HepG2 (cell line): ENCODE data around the gene CKB. TPM values are rescaled to one million over a fixed set of nuclear protein-coding genes. Genes with fewer than 3 reads are reported as not detected.

ENCODE experiments used
- AGO1 ChIP-seq: fragments of 200-400 bp; formaldehyde crosslinking; IDR thresholded peaks from 2 replicates; pipeline ENCODE4 v1.6.1; 2017; ENCODE audit warnings: mild to moderate bottlenecking, low read depth, low read length, moderate library complexity; ENCODE audit not compliant: poor library complexity, severe bottlenecking
- KDM2A ChIP-seq: sonication (generic); formaldehyde crosslinking; IDR thresholded peaks from 2 replicates; pipeline ENCODE4 v1.4.0; 2020; ENCODE audit warnings: low read depth, missing genetic modification reagents, borderline replicate concordance
- KDM3A ChIP-seq: IDR thresholded peaks from 2 replicates; pipeline ENCODE4 v1.6.1; 2018; ENCODE audit warnings: low read depth, missing compliant biosample characterization
- MIXL1 ChIP-seq: IDR thresholded peaks from 2 replicates; pipeline ENCODE4 v1.6.1; 2016
- RELA ChIP-seq: sonication (generic); formaldehyde crosslinking; IDR thresholded peaks from 2 replicates; pipeline ENCODE4 v1.4.0; 2020; ENCODE audit warnings: missing genetic modification reagents
- SIX1 ChIP-seq: sonication (generic); formaldehyde crosslinking; IDR thresholded peaks from 2 replicates; pipeline ENCODE4 v1.4.0; 2020; ENCODE audit warnings: missing genetic modification reagents, borderline replicate concordance
- SMC3 ChIP-seq: IDR thresholded peaks from 2 replicates; pipeline ENCODE4 v1.6.1; 2011; ENCODE audit warnings: low read length, improper control_type of control experiment
- SNAPC2 ChIP-seq: sonication (generic); formaldehyde crosslinking; IDR thresholded peaks from 2 replicates; pipeline ENCODE4 v1.8.1; 2022; ENCODE audit warnings: mild to moderate bottlenecking, missing genetic modification reagents
- SP4 ChIP-seq: sonication (generic); formaldehyde crosslinking; IDR thresholded peaks from 2 replicates; pipeline ENCODE4 v1.8.1; 2023; ENCODE audit warnings: mild to moderate bottlenecking, missing genetic modification reagents
- ZIK1 ChIP-seq: sonication (generic); formaldehyde crosslinking; IDR thresholded peaks from 2 replicates; pipeline ENCODE4 v1.5.0; 2020; ENCODE audit warnings: mild to moderate bottlenecking, low read depth, missing genetic modification reagents, borderline replicate concordance
- ZMYM4 ChIP-seq: sonication (generic); formaldehyde crosslinking; IDR thresholded peaks from 2 replicates; pipeline ENCODE4 v1.8.1; 2023; ENCODE audit warnings: mild to moderate bottlenecking, missing genetic modification reagents
- ZNF24 ChIP-seq: fragments of 450-650 bp; IDR thresholded peaks from 2 replicates; pipeline ENCODE4 v1.6.1; 2017; ENCODE audit warnings: antibody characterized with exemption, mild to moderate bottlenecking
- ZNF563 ChIP-seq: sonication (generic); formaldehyde crosslinking; IDR thresholded peaks from 2 replicates; pipeline ENCODE4 v1.8.0; 2022; ENCODE audit warnings: mild to moderate bottlenecking, moderate library complexity, missing genetic modification reagents
- polyA plus RNA-seq, 8 experiments: library from polyadenylated mRNA; depleted of rRNA in 3 of 8; stranded (reverse) in 7 of 8; unstranded in 1 of 8; fragments of >200 nt; fragmentation: Illumina TruSeq in 4 of 8; extraction: Trizol in 4 of 8; gene quantifications; 2 replicates each; pipeline versions ENCODE4 v1.2.1 to v1.2.3, GENCODE V29; 2011 to 2016; ENCODE audit warnings: low read depth in 4 of 8, missing spikeins in 1 of 8, mixed read lengths in 1 of 8; ENCODE audit not compliant: insufficient read depth in 1 of 8
- total RNA-seq, 5 experiments: library from RNA; depleted of rRNA; stranded (reverse); fragments of >200 nt; fragmentation: Illumina TruSeq; extraction: Trizol; gene quantifications; 2 replicates each; pipeline ENCODE4 v1.2.3, GENCODE V29; 2016; ENCODE audit warnings: low read depth in 1 of 5
- TF ChIP-seq, protein P1 (sequence below), 2 experiments: sonication (generic) in 1 of 2; formaldehyde crosslinking in 1 of 2; IDR thresholded peaks; 2 replicates each; pipeline versions ENCODE4 v1.4.0 to v1.6.1; 2018 to 2020; ENCODE audit warnings: missing genetic modification reagents in 2 of 2, borderline replicate concordance in 1 of 2, low read depth in 1 of 2, mild to moderate bottlenecking in 1 of 2, missing biosample characterization in 1 of 2
- TF ChIP-seq, protein P2 (sequence below): sonication (generic); formaldehyde crosslinking; IDR thresholded peaks from 2 replicates; pipeline ENCODE4 v1.9.0; 2022; ENCODE audit warnings: missing genetic modification reagents, mild to moderate bottlenecking, borderline replicate concordance
- TF ChIP-seq, protein P3 (sequence below): sonication (generic); formaldehyde crosslinking; IDR thresholded peaks from one replicate; pipeline ENCODE4 v1.5.1; 2020; ENCODE audit warnings: mild to moderate bottlenecking, missing genetic modification reagents; ENCODE audit errors: not compliant biosample characterization

Gene CKB
- total and polyA plus RNA-seq, 2 of the 13 experiments (the other 11 are each of a cell fraction or from before 2014, with no cell fraction given) = 82.3 to 217 TPM

DNA sequence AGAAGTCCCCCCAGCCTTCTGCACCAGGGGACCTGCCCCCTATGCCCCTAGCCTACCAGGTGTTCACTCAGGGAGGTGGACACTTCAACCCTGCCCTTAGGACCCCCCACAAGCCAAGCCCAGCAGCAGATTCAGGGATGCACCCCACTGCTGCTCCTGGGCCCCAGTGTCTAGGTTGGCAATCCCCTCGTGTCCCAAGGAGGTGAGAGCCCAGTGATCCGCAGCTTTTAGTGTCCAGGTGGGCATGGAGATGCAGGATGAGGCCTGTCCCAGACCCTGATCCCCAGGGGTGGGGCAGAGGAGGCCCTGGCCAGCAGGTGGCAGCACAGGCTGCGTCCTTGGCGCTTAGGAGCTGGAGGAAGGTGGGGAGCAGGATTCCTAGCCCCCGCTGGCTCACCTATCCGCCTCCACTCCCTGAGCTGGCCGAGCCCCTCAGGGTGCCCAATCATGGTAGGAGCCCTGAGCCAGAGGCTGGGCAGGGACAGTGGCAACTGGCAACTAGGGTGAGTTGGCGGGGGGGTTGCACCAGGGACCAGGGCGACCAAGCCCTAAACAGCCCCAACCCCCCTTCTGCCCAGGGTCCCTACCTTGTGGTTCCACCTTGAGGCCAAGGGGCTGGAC lies 4.1 kb downstream of the CKB start (continued):
- TF ChIP-seq SMC3 = peak; percentile 48; the same call in 1 of the 2 replicates
- TF ChIP-seq, protein P1, sequence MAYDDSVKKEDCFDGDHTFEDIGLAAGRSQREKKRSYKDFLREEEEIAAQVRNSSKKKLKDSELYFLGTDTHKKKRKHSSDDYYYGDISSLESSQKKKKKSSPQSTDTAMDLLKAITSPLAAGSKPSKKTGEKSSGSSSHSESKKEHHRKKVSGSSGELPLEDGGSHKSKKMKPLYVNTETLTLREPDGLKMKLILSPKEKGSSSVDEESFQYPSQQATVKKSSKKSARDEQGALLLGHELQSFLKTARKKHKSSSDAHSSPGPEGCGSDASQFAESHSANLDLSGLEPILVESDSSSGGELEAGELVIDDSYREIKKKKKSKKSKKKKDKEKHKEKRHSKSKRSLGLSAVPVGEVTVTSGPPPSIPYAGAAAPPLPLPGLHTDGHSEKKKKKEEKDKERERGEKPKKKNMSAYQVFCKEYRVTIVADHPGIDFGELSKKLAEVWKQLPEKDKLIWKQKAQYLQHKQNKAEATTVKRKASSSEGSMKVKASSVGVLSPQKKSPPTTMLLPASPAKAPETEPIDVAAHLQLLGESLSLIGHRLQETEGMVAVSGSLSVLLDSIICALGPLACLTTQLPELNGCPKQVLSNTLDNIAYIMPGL (CRISPR knock-in tag; IDR thresholded peaks at IDR 0.05; ENCODE audit: borderline replicate concordance in 1 of 2, low read depth in 1 of 2) = peak; percentile 51 to 53; a peak in 1 of 4 replicates
- TF ChIP-seq, protein P2, sequence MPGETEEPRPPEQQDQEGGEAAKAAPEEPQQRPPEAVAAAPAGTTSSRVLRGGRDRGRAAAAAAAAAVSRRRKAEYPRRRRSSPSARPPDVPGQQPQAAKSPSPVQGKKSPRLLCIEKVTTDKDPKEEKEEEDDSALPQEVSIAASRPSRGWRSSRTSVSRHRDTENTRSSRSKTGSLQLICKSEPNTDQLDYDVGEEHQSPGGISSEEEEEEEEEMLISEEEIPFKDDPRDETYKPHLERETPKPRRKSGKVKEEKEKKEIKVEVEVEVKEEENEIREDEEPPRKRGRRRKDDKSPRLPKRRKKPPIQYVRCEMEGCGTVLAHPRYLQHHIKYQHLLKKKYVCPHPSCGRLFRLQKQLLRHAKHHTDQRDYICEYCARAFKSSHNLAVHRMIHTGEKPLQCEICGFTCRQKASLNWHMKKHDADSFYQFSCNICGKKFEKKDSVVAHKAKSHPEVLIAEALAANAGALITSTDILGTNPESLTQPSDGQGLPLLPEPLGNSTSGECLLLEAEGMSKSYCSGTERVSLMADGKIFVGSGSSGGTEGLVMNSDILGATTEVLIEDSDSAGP (CRISPR knock-in tag) = peak; percentile 73; the same call in 1 of the 2 replicates
- no peak for TF ChIP-seq KDM3A
- TF ChIP-seq SIX1 (CRISPR knock-in tag) = no peak
- 0 out of 2 replicates have a peak, but pooled peaks have one; percentile 61 for TF ChIP-seq SNAPC2
- TF ChIP-seq ZNF24 = no peak
- peak; percentile 87 for TF ChIP-seq AGO1
- TF ChIP-seq RELA = no peak
- TF ChIP-seq, protein P3, sequence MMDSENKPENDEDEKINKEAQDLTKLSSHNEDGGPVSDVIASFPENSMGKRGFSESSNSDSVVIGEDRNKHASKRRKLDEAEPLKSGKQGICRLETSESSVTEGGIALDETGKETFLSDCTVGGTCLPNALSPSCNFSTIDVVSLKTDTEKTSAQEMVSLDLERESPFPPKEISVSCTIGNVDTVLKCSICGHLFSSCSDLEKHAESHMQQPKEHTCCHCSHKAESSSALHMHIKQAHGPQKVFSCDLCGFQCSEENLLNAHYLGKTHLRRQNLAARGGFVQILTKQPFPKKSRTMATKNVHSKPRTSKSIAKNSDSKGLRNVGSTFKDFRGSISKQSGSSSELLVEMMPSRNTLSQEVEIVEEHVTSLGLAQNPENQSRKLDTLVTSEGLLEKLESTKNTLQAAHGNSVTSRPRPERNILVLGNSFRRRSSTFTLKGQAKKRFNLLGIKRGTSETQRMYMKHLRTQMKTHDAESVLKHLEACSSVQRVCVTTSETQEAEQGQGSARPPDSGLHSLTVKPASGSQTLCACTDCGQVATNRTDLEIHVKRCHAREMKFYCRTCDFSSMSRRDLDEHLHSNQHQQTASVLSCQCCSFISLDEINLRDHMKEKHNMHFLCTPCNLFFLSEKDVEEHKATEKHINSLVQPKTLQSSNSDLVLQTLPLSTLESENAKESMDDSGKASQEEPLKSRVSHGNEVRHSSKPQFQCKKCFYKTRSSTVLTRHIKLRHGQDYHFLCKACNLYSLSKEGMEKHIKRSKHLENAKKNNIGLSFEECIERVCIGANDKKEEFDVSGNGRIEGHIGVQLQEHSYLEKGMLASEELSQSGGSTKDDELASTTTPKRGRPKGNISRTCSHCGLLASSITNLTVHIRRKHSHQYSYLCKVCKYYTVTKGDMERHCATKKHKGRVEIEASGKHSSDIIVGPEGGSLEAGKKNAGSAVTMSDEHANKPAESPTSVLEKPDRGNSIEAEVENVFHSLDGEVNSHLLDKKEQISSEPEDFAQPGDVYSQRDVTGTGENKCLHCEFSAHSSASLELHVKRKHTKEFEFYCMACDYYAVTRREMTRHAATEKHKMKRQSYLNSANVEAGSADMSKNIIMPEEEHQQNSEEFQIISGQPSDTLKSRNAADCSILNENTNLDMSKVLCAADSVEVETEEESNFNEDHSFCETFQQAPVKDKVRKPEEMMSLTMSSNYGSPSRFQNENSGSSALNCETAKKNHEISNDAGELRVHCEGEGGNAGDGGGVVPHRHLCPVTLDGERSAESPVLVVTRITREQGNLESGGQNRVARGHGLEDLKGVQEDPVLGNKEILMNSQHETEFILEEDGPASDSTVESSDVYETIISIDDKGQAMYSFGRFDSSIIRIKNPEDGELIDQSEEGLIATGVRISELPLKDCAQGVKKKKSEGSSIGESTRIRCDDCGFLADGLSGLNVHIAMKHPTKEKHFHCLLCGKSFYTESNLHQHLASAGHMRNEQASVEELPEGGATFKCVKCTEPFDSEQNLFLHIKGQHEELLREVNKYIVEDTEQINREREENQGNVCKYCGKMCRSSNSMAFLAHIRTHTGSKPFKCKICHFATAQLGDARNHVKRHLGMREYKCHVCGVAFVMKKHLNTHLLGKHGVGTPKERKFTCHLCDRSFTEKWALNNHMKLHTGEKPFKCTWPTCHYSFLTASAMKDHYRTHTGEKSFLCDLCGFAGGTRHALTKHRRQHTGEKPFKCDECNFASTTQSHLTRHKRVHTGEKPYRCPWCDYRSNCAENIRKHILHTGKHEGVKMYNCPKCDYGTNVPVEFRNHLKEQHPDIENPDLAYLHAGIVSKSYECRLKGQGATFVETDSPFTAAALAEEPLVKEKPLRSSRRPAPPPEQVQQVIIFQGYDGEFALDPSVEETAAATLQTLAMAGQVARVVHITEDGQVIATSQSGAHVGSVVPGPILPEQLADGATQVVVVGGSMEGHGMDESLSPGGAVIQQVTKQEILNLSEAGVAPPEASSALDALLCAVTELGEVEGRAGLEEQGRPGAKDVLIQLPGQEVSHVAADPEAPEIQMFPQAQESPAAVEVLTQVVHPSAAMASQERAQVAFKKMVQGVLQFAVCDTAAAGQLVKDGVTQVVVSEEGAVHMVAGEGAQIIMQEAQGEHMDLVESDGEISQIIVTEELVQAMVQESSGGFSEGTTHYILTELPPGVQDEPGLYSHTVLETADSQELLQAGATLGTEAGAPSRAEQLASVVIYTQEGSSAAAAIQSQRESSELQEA (CRISPR knock-in tag) = no peak
- TF ChIP-seq ZMYM4 = peak; percentile 28; the same call in 1 of the 2 replicates
- peak; percentile 70; the same call in 1 of the 2 replicates for TF ChIP-seq KDM2A (CRISPR knock-in tag)
- TF ChIP-seq ZIK1 = no peak
- peak; percentile 46; the same call in 1 of the 2 replicates for TF ChIP-seq SP4 (CRISPR knock-in tag)
- TF ChIP-seq MIXL1 = no peak
- 0 out of 2 replicates have a peak, but pooled peaks have one; percentile 38 for TF ChIP-seq ZNF563
